OCI-LY7 (cell line): ENCODE data around the gene MPEG1.

Experiments used
- CTCF ChIP-seq: fragments of 200-600 bp; sonication (generic); conservative IDR thresholded peaks from 2 replicates; pipeline ENCODE4 v1.5.1; 2014; ENCODE audit warnings: mild to moderate bottlenecking, antibody characterized with exemption, low read length, moderate library complexity, mixed read lengths
- EZH2phosphoT487 ChIP-seq: fragments of 200-600 bp; sonication (generic); IDR thresholded peaks from 2 replicates; pipeline ENCODE4 v1.6.1; 2018; ENCODE audit warnings: low read depth, borderline replicate concordance, mild to moderate bottlenecking, mixed run types, antibody characterized with exemption, low read length, moderate library complexity, mixed read lengths

GRCh38 chr11:59198726-59199125 is 14.0 kb downstream of the MPEG1 start:
- TF ChIP-seq CTCF (no peak), EZH2phosphoT487 (no peak)
